GM12878 (cell line): ENCODE results near the gene JAG1.

Experiments used
- ATF3 ChIP-seq: IDR thresholded peaks from 2 replicates; pipeline ENCODE4 v1.6.1; 2011; ENCODE audit warnings: low read depth, mild to moderate bottlenecking, low read length, moderate library complexity, borderline replicate concordance; ENCODE audit errors: extremely low read depth
- BHLHE40 ChIP-seq, 2 experiments: fragments of 450-650 bp in 1 of 2; IDR thresholded peaks; 2 replicates each; pipeline ENCODE4 v1.6.1; 2011 to 2017; ENCODE audit warnings: low read depth in 2 of 2, borderline replicate concordance in 1 of 2, improper control_type of control experiment in 1 of 2, low read length in 1 of 2, mild to moderate bottlenecking in 1 of 2
- CREB1 ChIP-seq: IDR thresholded peaks from 2 replicates; pipeline ENCODE4 v1.6.1; 2012; ENCODE audit warnings: low read depth, mild to moderate bottlenecking, inconsistent platforms
- EZH2 ChIP-seq: IDR thresholded peaks from 2 replicates; pipeline ENCODE4 v1.6.1; 2012; ENCODE audit warnings: low read depth, mild to moderate bottlenecking, control low read depth, inconsistent platforms, low read length, borderline replicate concordance; ENCODE audit not compliant: control insufficient read depth
- HSF1 ChIP-seq: fragments of 150-350 bp; IDR thresholded peaks from 2 replicates; pipeline ENCODE4 v1.6.1; 2014; ENCODE audit warnings: mild to moderate bottlenecking, low read depth, low read length
- NBN ChIP-seq: fragments of 450-650 bp; IDR thresholded peaks from 2 replicates; pipeline ENCODE4 v1.6.1; 2016
- RAD21 ChIP-seq: IDR thresholded peaks from 2 replicates; pipeline ENCODE4 v1.6.1; 2011; ENCODE audit warnings: mild to moderate bottlenecking, low read depth, low read length, moderate library complexity; ENCODE audit not compliant: insufficient read depth
- RAD51 ChIP-seq: fragments of 450-650 bp; IDR thresholded peaks from 2 replicates; pipeline ENCODE4 v1.6.1; 2016; ENCODE audit warnings: moderate library complexity, mild to moderate bottlenecking, inconsistent platforms
- SUZ12 ChIP-seq: fragments of 200-600 bp; sonication (generic); IDR thresholded peaks from one replicate; pipeline ENCODE4 v1.6.1; 2018; ENCODE audit warnings: antibody characterized with exemption, mild to moderate bottlenecking; ENCODE audit not compliant: unreplicated experiment
- ZBTB40 ChIP-seq: fragments of 450-650 bp; IDR thresholded peaks from 2 replicates; pipeline ENCODE4 v1.6.1; 2016; ENCODE audit warnings: mild to moderate bottlenecking, moderate library complexity, borderline replicate concordance
- ZNF384 ChIP-seq: IDR thresholded peaks from 2 replicates; pipeline ENCODE4 v1.6.1; 2012; ENCODE audit warnings: low read depth, mild to moderate bottlenecking, low read length, improper control_type of control experiment, borderline replicate concordance
- ZZZ3 ChIP-seq: IDR thresholded peaks from 2 replicates; pipeline ENCODE4 v1.6.1; 2011; ENCODE audit warnings: low read depth; ENCODE audit not compliant: control insufficient read depth, insufficient read length
- TF ChIP-seq, protein P1 (sequence below), 3 experiments: IDR thresholded peaks in 2 of 3; conservative IDR thresholded peaks in 1 of 3; 2 replicates each; pipeline ENCODE4 v1.5.1; 2011; ENCODE audit warnings: low read depth in 3 of 3, low read length in 3 of 3, mild to moderate bottlenecking in 3 of 3, control low read depth in 2 of 3, moderate library complexity in 2 of 3, inconsistent platforms in 1 of 3, mixed read lengths in 1 of 3; ENCODE audit not compliant: control insufficient read depth in 2 of 3, insufficient read depth in 1 of 3; ENCODE audit errors: extremely low read depth in 1 of 3
- TF ChIP-seq, protein P2 (sequence below): IDR thresholded peaks from 2 replicates; pipeline ENCODE4 v1.6.1; 2012; ENCODE audit warnings: low read depth, low read length, improper control_type of control experiment

GRCh38 chr20:10609770-10610169 is 64.0 kb downstream of the JAG1 start:
- TF ChIP-seq EZH2 (no peak), BHLHE40 (IDR thresholded peaks at IDR 0.05; ENCODE audit: borderline replicate concordance in 1 of 2, low read depth in 2 of 2, low read length in 1 of 2) (no peak), ATF3 (no peak), ZZZ3 (no peak), NBN (no peak), SUZ12 (no peak), RAD21 (no peak), CREB1 (no peak), RAD51 (no peak), ZNF384 (no peak), ZBTB40 (no peak), HSF1 (no peak)
- TF ChIP-seq, protein P1, sequence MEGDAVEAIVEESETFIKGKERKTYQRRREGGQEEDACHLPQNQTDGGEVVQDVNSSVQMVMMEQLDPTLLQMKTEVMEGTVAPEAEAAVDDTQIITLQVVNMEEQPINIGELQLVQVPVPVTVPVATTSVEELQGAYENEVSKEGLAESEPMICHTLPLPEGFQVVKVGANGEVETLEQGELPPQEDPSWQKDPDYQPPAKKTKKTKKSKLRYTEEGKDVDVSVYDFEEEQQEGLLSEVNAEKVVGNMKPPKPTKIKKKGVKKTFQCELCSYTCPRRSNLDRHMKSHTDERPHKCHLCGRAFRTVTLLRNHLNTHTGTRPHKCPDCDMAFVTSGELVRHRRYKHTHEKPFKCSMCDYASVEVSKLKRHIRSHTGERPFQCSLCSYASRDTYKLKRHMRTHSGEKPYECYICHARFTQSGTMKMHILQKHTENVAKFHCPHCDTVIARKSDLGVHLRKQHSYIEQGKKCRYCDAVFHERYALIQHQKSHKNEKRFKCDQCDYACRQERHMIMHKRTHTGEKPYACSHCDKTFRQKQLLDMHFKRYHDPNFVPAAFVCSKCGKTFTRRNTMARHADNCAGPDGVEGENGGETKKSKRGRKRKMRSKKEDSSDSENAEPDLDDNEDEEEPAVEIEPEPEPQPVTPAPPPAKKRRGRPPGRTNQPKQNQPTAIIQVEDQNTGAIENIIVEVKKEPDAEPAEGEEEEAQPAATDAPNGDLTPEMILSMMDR (IDR thresholded peaks at IDR 0.05 in 2 of 3, conservative IDR thresholded peaks at IDR 0.05 in 1 of 3; ENCODE audit: control insufficient read depth in 2 of 3, extremely low read depth in 1 of 3, insufficient read depth in 1 of 3, low read depth in 3 of 3, low read length in 3 of 3): no peak
- TF ChIP-seq, protein P2, sequence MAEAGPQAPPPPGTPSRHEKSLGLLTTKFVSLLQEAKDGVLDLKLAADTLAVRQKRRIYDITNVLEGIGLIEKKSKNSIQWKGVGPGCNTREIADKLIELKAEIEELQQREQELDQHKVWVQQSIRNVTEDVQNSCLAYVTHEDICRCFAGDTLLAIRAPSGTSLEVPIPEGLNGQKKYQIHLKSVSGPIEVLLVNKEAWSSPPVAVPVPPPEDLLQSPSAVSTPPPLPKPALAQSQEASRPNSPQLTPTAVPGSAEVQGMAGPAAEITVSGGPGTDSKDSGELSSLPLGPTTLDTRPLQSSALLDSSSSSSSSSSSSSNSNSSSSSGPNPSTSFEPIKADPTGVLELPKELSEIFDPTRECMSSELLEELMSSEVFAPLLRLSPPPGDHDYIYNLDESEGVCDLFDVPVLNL: no peak
